Cortex of kidney (tissue), 1 donor: ENCODE data around the gene CHML.

Experiments used
- DNase-seq: peaks from one replicate; lab custom pipeline; 2025; lab: John Stamatoyannopoulos, UW

CHML gene

DNA sequence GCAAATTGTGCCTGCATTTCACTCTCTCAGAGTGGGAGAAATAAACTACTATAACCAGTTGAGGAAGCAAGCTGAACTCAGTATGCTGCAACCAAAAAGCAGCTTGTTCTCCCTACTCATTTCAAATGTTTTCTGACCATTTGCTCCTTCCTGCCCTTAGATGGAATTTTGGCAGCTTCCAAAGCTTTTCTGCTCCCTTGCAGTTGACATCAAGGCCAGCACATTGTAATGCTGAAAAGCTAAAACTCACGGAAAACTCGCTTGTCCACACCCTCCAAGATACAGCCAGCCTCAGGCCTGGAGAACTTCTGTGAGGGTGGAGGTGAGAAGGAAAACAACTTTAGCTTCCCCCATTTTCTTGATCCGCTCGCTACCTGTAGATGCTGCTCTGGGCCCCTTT lies 5.0 kb upstream of the CHML start:
- DNase-seq = no peak

DNA sequence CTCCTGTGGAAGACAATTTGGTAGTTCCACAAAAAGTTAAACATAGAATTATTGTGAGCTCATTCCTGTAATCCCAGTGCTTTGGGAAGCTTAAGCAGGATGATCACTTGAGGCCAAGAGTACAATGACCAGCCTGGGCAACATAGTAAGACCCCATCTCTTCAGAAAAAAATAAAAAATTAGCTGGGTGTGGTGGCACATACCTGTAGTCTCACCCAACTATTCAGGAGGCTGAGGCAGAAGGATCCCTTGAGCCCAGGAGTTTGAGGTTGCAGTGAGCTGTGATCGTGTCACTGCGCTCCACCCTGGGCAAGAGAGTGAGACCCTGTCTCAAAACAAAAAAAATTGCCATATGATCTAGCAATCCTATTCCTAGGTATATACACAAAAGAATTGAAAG lies 4.1 kb upstream of the CHML start:
- DNase-seq = no peak

DNA sequence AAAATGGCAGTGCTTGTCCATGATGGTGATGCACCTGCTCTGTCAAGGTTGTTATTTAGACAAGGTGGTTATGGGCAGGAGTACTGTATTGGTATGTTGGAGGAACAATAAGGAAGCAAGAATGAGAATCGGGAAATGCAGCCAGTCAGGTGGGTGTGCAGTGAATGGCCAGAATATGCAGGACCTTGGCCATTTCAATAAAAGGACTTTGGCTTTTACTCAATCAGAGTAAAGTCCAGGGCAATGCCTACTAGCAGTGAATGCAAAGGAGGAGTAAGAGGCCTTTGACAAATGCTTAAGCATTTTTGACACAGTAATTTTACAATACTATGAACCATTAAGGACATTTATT lies 2.4 kb upstream of the CHML start:
- no peak for DNase-seq

DNA sequence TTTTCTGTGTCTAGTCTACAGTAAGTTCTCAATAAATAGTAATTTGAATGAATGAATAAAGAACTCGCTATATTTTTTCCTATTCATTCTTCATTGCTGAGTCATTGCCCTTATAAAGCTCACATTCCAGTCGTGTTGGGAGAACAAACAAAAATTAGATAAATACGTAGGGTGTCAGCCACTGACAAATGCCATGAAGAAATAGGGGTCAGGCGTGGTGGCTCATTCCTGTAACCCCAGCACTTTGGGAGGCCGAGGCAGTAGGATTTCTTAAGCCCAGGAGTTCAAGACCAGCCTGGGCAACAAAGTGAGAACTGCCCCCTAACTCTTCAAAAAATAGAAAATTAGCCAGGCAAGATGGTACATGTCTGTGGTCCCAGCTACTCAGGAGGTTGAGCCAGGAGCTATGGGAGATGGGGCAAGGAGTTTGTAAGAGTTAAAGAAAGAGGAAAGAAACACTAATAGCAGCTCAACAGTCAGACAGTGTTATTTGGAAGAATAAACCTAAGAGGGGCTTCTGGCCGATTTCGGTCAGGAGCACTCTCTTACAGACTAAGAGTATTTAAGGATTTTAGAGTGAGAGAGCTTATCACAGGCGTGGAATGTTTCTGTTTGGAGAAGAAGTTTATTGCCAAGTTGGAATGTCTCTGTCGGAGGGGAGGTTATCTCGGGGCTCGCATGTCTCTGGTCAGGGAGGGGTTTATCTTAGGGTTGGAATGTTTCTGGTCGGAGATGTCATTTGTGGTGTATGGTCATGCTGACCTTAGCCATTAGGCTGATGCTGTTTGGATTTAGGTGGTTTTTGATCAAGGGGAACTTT lies 1.8 kb upstream of the CHML start:
- no peak for DNase-seq

DNA sequence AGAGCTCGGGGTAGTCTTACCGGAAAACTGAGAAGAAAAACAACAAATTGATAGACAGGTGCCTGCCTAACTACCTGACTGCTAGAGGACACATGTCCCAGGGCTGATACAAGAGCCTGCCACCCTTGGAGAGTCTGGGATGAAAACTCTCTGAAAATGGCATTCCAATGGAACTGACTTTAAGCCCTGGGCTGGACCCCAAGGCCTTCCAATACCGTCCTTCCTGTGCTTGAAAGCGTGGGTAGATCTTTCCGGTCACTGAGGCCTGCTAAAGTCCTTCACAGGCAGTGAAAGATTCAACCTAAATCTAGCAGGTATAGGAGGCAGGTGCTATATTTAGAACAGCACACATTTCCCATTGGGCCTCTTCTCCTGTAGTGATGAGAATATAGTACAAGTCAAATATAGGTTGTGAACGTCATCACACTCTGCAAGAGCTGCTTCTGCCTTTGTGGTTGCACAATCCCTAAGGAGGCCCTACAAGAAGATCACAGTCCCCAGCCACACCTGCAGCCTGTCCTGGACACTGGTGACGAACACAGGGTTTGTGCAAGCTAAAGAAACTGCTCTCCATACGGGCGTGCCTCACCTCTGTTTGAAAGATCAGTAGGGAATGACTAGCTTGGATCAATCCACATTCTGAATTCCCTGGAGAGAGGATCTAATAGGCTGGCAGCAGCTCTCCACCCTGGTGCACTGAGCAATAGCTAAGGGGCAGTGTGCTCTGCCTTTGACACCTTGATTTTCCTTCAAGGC lies 876 bp upstream of the CHML start:
- DNase-seq = no peak

DNA sequence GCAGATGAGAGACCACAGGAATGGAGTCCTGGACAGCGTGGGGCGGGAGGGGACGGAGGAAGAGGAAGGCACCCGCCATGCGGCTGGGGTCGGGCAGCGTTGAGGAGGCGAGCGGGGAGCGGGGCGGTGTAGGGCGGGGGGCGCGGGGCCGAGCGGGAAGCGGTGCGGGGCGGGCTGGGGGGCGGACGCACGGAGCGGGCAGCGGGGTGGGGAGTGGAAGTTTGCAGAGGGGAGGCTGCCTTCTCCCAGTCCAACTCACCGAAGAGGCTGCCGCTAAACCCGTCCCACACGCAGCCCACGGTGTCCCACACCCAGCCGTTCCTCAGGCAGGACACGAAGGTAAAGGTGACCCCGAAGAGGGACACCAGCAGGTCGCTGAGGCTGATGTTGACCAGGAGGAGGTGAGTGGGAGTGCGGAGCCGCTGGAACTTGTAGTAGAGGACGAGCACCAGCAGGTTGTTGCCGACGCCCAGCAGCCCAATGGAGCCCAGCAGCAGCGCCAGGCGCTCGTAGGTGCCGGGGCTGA lies 483 bp downstream of the CHML start:
- DNase-seq = no peak

DNA sequence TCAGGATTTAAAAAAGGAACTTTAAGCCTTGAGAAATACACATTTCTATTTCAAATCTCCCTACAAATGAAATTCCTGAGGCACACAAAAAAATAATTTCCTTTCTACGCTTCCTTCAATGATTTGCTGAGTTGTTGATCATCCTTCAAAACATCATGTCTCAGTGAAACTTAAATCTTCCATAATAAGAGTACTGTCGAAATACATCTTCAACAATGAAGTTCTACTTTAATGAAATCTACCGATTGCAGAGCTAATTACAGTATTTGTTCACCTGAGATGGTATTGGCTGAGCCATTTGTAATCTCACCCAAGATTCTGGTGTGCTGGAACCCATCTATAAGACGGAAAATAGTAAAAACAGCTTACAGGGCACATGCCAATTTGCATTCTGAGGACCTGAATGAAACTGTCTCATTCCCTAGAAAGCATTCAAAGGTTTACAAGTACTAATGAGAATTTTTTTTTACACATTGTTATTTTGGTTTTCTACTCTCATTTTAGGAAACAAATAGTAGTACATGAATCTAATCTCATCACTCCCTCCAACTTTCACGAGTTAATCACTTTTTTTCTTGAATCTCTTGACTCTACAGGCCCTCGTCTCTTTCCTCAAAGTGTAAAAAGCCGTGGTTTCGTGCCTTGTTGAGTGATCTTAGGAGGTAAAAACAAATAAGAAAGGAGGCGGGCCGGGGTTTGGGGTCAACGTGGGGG lies 1.1 kb downstream of the CHML start:
- DNase-seq = no peak

DNA sequence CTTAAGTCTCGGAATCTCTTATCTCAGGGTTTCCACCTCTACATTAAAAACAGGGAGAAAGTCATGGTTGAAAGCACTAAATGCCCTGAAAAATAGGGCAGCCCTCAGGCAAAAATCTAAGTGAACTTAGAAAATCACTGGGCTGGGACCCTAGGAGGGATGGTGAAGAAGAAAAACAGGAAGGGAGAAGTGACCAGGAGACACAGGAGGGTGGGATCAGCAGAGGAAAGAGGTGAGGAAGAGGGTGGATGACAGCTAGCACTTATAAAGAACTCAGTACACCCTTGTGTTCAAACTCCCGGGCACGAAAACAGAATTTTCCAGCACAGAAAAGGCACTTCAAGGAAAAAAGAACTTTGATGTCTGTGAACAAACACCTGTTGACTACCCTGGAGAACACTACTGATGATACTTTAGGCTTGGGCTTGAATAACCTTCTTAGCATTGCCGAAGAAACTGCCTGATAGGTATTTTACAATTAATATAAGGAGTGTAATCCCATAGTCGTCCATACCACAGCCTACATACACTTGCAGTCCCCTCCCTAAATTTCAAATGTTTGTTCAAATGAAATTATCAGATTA lies 2.0 kb downstream of the CHML start:
- no peak for DNase-seq

DNA sequence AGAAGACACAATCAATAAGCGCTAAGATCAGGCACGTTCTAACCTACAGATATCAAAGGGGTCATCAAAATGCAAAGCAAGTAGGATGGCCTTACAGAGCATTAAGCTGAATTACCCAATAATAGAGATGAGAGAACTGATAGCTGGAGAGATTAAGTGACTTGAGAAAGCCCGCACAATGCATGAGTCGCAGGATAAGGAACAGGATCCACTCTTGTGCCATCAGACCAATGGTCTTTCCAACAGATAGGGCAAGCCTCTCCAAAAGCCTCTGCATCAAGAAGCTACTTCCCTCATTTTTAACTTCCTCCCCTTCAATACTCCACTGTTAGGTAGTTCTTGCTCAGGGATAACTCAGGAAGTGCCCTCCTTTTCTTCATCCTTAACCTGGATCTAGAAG lies 2.6 kb downstream of the CHML start:
- DNase-seq = no peak

DNA sequence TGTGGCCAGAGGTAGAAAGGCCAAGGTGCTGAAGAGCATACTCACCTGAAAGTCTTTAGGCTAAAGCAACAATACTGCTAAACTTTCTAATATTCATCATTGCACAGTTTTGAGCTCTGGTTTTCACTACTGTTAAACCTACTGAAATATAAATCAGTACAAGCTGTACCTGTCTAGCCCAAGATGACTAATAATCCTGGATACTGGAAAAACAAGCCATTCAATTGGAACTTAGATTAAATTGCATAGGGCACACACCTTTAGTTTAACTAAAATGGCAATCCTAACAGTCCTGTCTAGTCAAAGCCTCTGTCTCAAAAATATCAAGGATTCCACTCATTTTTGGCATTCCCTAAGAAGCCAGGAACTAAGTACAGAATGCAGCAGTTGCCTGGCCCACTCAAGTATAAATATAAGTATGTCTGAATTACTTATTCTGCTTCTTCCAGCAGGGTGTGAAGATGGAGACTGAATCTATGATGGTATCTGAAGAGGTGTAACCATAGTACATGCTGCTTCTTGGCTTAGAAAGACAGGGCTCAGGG lies 3.1 kb downstream of the CHML start:
- DNase-seq = no peak

DNA sequence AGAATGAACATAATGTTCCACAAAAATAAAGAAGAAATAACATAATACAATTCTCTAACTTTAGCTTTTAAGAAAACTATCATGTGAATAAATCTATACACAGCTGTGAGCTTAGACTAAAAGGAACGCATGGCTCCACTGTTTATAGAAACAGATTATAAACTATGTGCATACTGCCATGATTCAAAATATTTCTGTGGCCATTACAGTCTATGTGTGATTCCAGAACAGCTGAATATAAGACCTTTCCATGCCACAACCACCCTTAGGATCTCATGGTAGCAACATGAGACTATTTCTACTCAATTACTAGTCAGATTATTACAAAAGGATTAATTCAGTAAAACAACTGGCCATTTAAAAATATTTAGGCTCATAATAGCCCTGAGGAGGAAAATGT lies 3.9 kb downstream of the CHML start:
- no peak for DNase-seq

DNA sequence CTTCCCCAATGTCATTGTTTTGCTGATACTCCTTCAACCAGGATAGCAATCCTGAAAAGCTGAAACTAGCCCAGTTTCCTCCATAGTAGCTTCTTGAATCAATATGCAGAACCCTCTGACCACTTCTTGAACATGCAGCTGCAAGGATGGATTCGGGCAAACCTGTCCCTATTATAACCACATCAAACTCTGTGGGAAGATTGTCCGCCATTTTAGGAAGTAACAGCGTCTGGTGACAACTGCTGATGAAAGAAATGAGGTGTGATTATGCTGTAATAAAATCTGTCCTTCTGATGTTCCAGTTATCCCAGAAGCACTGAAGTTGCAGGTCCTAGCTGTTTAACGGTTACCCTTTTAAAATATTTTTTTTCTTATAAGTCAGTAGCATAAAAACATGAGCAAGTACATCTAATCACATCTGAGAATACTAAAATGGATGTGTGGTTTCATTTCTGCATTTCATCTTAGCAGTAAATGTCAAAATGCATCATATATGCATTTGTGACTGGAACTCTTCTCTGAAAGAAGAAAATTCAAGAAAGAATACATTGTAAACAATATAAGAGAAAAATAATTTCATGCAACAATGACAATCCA lies 4.5 kb downstream of the CHML start:
- DNase-seq = no peak

DNA sequence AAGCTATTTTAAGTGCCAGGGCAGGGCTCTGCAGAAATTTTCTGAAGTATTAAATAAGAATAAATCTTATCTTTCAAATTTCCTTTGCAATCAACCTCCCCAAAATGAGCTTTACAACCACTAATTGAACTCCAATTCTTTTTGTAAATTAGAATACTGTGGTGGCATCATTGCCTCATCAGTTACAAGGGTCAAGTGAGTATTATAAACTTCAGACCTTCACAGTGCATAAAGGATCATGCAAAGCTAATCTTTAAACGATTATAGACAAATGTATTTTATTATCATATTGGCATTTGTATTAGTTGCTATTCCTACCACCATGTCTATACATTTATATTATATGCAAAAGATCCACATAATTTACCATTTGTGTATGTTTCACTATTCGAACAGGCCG lies 7.2 kb downstream of the CHML start:
- DNase-seq = no peak

DNA sequence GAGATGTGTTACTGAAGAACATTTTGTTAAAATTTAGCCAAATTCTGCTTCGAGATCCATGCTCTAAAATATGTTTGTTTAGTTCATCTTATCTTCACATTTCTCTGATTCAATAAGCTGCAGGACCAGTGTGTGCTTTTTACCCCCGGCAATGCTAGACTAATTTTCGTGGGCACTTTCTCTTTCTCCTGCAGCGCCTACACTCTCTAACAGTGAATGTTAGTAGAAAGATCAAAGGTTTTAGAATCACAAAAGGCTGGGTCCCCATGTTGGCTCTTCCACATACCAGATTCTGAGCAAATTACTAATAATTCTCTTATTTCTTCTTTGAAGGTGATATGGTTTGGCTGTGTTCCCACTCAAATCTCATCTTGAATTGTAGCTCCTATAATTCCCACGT lies 8.5 kb downstream of the CHML start:
- DNase-seq = no peak

DNA sequence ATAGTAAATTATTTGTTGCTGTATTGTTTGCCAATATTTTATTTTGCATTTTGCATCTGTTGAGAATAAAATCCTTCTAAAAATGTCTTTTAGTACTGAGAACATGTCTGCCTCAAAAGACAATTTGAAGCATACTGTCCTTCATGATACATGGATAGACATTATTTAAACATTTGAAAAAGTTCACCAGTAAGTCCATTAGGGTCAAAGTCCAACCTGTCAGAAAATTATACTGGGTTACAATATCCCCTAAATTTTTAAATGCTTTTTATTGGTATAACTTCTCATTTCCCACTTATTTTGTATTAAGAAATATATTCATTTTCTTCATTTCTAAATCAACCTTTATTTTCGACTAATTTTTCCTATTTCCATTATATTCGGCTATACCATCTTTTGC lies 9.3 kb downstream of the CHML start:
- DNase-seq = no peak

DNA sequence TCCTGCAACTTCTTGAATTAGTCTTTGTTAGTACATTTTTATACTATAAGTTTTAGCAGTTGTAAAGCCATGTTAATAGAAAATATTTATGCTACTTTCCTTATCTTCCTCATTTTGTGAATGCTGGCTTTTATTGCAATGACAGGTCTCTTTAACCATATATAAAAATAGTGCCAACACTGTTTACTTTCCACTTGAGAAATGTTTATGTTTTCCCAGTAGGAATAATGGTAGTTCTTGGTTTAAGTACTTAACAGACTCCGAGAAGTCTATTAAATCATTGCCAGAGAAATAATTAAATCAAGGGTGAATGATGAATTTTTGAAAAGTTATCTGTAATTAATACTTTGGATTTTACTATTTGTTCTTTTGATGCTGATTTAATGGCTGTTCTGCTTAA lies 9.7 kb downstream of the CHML start:
- DNase-seq = no peak

DNA sequence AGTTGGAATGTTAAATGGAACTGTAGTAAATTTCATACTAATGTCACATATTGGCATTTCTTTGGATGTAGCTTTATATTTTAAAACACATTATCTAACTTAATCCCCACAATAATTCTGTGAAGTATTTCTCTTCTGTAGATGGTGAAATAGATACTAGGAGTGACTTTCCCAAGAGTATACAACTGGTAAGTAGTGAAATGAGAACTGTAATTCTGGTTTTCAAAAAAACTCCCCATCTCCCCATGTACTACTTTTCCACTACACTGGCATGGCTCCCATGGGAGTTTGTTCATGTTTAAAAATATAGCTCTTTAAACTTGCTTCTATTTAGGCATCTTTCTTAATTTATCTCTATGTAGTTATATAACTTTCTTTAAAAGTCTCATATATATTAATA lies 10.2 kb downstream of the CHML start:
- no peak for DNase-seq

DNA sequence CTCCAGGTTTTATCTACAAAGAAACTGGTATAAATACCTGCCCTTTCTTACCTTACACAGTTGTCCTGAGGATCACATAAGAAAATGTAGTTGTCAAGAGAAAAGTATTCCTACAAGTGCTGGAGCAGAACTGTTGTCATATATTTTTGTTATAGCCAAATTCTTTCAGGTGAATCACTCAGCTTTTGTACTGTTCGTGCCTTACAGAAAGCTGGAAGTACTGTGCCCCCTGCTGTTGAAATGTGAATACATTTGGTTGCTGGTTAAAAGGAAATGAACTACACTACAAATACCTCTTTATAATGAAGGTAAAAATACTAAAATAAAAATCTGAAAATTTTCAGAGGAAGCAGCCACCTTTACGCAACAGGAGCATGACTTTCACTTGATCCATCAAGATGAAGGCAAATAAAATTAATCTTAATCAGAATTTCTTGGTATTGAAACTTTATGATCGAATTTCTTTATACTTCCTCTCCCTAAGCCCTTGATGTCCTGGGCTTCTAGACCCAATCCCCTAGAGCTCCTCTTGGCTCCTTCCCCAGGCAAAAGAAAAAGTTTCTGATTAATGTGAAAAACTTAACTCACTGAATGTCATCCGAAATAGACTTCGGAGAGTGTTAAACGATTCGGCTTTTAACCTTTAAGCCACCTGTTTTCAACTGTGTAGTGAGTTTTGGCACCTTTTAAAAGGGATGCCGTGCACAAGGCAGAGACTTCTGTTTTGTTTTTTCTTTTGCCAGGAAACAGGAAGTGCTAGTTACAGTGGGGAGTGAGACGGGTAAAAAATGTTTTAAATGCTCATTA lies 12.5 kb downstream of the CHML start:
- no peak for DNase-seq

DNA sequence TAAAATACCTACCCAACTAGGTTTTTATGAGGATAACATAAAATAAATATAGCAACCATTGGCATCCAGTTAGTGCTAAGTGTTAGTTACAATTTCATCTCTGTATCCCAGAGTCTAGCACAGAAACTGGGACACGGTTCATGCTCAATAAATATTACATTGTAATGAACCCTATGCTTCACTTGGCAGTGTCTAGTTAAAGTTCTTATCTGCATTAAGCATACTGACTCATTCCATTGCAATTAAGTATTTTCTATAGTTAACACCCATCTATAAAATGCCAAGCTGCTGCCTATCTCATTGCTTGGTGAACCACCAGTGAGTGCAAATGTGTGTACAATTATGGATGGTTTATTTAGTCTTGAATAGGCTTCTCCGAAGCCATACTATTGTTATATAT lies 15.2 kb downstream of the CHML start:
- no peak for DNase-seq

DNA sequence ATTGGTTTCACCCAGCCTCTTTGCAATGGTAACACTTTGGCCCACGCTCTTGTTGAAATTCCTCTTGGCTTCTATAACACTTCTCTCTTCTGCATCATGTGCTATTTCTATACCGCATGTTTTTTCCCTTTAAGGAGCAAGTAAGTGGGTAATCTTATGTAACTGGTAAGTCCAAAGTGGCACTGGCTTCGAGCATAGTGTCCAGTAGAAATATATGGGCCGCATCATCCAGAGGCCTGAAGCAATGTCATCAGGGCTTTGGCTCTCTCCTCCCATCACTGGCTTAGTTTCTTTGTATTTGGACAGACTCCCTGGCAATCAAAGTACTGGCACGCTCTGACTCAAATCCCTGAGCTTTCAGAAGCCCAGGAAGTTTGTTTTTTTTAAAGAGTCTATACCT lies 17.5 kb downstream of the CHML start:
- DNase-seq = no peak

DNA sequence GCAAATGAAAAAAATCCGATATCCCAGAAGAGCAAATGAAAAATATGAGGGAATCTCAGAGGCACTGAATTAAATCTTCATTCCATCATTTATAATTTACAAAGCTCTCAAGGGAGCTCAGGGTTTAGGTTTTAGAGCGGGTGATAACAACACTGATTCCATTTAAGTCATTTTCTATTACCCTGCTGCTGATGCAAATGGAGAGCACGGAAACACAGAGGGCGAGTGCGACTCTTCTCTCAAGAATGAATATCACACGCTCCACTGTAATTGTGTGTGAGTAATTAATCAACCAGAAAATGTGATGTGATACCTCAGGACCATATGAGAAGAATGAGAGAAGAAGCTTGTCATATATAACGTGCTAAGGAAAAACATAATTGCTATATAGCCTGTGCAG lies 22.7 kb downstream of the CHML start:
- DNase-seq = no peak
